Thyroid gland (tissue), 4 donors: ENCODE data around the gene ZXDB.

Experiments
- POLR2A ChIP-seq, 2 donors: fragments of 450-650 bp; IDR thresholded peaks; one replicate each; pipeline ENCODE4 v1.6.1; 2017; ENCODE audit warnings: antibody characterized with exemption in 2 of 2, mild to moderate bottlenecking in 2 of 2, moderate library complexity in 1 of 2
- TF ChIP-seq, protein P1 (sequence below), 6 experiments: fragments of 200-600 bp in 3 of 6; fragments of 450-650 bp in 3 of 6; sonication (generic) in 3 of 6; IDR thresholded peaks; one replicate each; pipeline ENCODE4 v1.5.1; 2016 to 2019; ENCODE audit warnings: antibody characterized with exemption in 6 of 6, mild to moderate bottlenecking in 2 of 6, inconsistent platforms in 1 of 6, moderate library complexity in 1 of 6

DNA sequence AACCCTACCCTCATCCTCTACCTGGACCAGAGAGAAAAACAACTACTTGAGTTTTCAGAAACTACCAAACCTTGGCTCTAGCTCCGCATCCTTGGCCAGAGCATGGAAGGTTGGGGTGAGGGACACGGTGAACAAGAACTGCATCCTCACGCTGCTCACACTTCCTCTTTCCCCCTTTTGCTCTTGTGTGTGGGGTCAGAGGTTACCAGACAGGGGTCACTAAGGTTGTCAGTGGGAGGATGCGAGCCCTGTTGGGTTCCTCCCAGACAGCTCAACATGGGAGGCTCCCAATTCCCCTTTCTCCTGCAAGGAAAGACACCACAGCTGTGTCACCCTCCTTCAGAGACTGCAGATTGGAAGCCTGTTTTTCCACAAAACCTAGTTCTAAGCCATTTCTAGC lies 5.5 kb upstream of the ZXDB start:
- TF ChIP-seq, protein P1, sequence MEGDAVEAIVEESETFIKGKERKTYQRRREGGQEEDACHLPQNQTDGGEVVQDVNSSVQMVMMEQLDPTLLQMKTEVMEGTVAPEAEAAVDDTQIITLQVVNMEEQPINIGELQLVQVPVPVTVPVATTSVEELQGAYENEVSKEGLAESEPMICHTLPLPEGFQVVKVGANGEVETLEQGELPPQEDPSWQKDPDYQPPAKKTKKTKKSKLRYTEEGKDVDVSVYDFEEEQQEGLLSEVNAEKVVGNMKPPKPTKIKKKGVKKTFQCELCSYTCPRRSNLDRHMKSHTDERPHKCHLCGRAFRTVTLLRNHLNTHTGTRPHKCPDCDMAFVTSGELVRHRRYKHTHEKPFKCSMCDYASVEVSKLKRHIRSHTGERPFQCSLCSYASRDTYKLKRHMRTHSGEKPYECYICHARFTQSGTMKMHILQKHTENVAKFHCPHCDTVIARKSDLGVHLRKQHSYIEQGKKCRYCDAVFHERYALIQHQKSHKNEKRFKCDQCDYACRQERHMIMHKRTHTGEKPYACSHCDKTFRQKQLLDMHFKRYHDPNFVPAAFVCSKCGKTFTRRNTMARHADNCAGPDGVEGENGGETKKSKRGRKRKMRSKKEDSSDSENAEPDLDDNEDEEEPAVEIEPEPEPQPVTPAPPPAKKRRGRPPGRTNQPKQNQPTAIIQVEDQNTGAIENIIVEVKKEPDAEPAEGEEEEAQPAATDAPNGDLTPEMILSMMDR (IDR thresholded peaks at IDR 0.05): no peak
- TF ChIP-seq POLR2A (IDR thresholded peaks at IDR 0.05): no peak
